DMS79 treated with DMSO at 0.1 percent for 48 hours (cell line): ENCODE results near the gene TENM3.

ENCODE experiments used
- DNase-seq: peaks from one replicate; lab custom pipeline; 2025; lab: John Stamatoyannopoulos, UW

Gene TENM3

GRCh38 chr4:182695842-182696241 lies 452.6 kb downstream of the TENM3 start:
- no peak for DNase-seq

- no peak for DNase-seq
These were observed 453.9 kb downstream of the TENM3 start for GRCh38 chr4:182697094-182697493.

- DNase-seq = no peak
These were observed 455.0 kb downstream of the TENM3 start for GRCh38 chr4:182698212-182698611.

GRCh38 chr4:182699201-182699600 lies 456.0 kb downstream of the TENM3 start:
- no peak for DNase-seq

- DNase-seq = no peak
These were observed 456.6 kb downstream of the TENM3 start for GRCh38 chr4:182699795-182700194.

GRCh38 chr4:182700362-182701160 lies 457.4 kb downstream of the TENM3 start:
- DNase-seq = no peak

- no peak for DNase-seq
These were observed 460.9 kb downstream of the TENM3 start for GRCh38 chr4:182704077-182704476.

GRCh38 chr4:182704948-182705347 lies 461.7 kb downstream of the TENM3 start:
- no peak for DNase-seq

- DNase-seq = no peak
These were observed 462.2 kb downstream of the TENM3 start for GRCh38 chr4:182705389-182705788.

- no peak for DNase-seq
These were observed 468.0 kb downstream of the TENM3 start for GRCh38 chr4:182711211-182711610.

GRCh38 chr4:182715548-182715947 lies 472.3 kb downstream of the TENM3 start:
- no peak for DNase-seq

- DNase-seq = no peak
These were observed 473.0 kb downstream of the TENM3 start for GRCh38 chr4:182716192-182716591.

GRCh38 chr4:182717788-182718583 lies 474.8 kb downstream of the TENM3 start:
- DNase-seq = no peak

- DNase-seq = no peak
These were observed 481.2 kb downstream of the TENM3 start for GRCh38 chr4:182724414-182724813.

GRCh38 chr4:182729516-182729915 lies 486.3 kb downstream of the TENM3 start:
- no peak for DNase-seq

- no peak for DNase-seq
These were observed 487.6 kb downstream of the TENM3 start for GRCh38 chr4:182730791-182731190.

- DNase-seq = no peak
These were observed 493.0 kb downstream of the TENM3 start for GRCh38 chr4:182736207-182736606.

GRCh38 chr4:182738283-182739047 lies 495.3 kb downstream of the TENM3 start:
- no peak for DNase-seq

- no peak for DNase-seq
These were observed 497.1 kb downstream of the TENM3 start for GRCh38 chr4:182740256-182740655.

- no peak for DNase-seq
These were observed 497.9 kb downstream of the TENM3 start for GRCh38 chr4:182741054-182741453.

GRCh38 chr4:182741914-182742313 lies 498.7 kb downstream of the TENM3 start:
- DNase-seq = no peak

- DNase-seq = no peak
These were observed 500.6 kb downstream of the TENM3 start for GRCh38 chr4:182743815-182744214.

GRCh38 chr4:182745237-182745636 lies 502.0 kb downstream of the TENM3 start:
- peak; percentile 63 for DNase-seq
